Keratinocyte (primary cell): ENCODE measurements around the gene DLG1. TPM values are rescaled to one million over a fixed set of nuclear protein-coding genes. Genes with fewer than 3 reads are reported as not detected.

Experiments used
- DNase-seq: peaks from one replicate; pipeline ENCODE4 v3.0.0-alpha.2; 2011; ENCODE audit warnings: low read depth, missing footprints, low spot score
- FAIRE-seq: peaks from 2 replicates; lab custom pipeline; 2011; peaks lifted over from hg19 to GRCh38; lab: Jason Lieb, UNC
- H2AFZ ChIP-seq: 2 replicates; pipeline ENCODE4 v1.6.0; 2012; ENCODE audit warnings: low read length, control low read depth, inconsistent platforms; ENCODE audit not compliant: control insufficient read depth
- H3K27ac ChIP-seq: 2 replicates; pipeline ENCODE4 v1.5.1; 2011; ENCODE audit warnings: low read length; ENCODE audit not compliant: control insufficient read depth, insufficient read depth
- H3K27me3 ChIP-seq: 3 replicates; pipeline ENCODE4 v1.6.0; 2011; ENCODE audit warnings: low read length; ENCODE audit not compliant: control insufficient read depth, insufficient read depth; ENCODE audit errors: extremely low read depth
- H3K36me3 ChIP-seq, 2 experiments: 2 replicates in 1 of 2; 3 replicates in 1 of 2; pipeline ENCODE4 v1.5.1; 2011; ENCODE audit warnings: low read length in 2 of 2, mild to moderate bottlenecking in 1 of 2; ENCODE audit not compliant: control insufficient read depth in 2 of 2, insufficient read depth in 2 of 2; ENCODE audit errors: extremely low read depth in 1 of 2
- H3K4me1 ChIP-seq: 3 replicates; pipeline ENCODE4 v1.5.1; 2011; ENCODE audit warnings: low read length; ENCODE audit not compliant: control insufficient read depth, insufficient read depth; ENCODE audit errors: extremely low read depth
- H3K4me2 ChIP-seq: 3 replicates; pipeline ENCODE4 v1.6.0; 2011; ENCODE audit warnings: low read depth, low read length; ENCODE audit not compliant: control insufficient read depth, insufficient read depth; ENCODE audit errors: extremely low read depth
- H3K4me3 ChIP-seq, 3 experiments: fragments of 200-600 bp in 1 of 3; sonication (generic) in 1 of 3; 2 replicates in 2 of 3; 3 replicates in 1 of 3; pipeline ENCODE4 v1.5.1; 2011 to 2016; ENCODE audit warnings: low read length in 3 of 3, mild to moderate bottlenecking in 3 of 3, control low read depth in 2 of 3, inconsistent platforms in 1 of 3, low read depth in 1 of 3, mixed read lengths in 1 of 3, mixed run types in 1 of 3, moderate library complexity in 1 of 3; ENCODE audit not compliant: control insufficient read depth in 2 of 3, insufficient read depth in 2 of 3; ENCODE audit errors: extremely low read depth in 1 of 3
- H3K79me2 ChIP-seq: 2 replicates; pipeline ENCODE4 v1.6.0; 2012; ENCODE audit warnings: low read length; ENCODE audit not compliant: control insufficient read depth, insufficient read depth
- H3K9ac ChIP-seq: 3 replicates; pipeline ENCODE4 v1.6.0; 2011; ENCODE audit warnings: low read length; ENCODE audit not compliant: control insufficient read depth, insufficient read depth; ENCODE audit errors: extremely low read depth
- H3K9me1 ChIP-seq: 3 replicates; pipeline ENCODE4 v1.6.0; 2011; ENCODE audit warnings: low read length; ENCODE audit not compliant: control insufficient read depth, insufficient read depth; ENCODE audit errors: extremely low read depth
- H3K9me3 ChIP-seq: 2 replicates; pipeline ENCODE4 v1.5.1; 2012; ENCODE audit warnings: low read depth, low read length; ENCODE audit not compliant: control insufficient read depth
- H4K20me1 ChIP-seq: 3 replicates; pipeline ENCODE4 v1.6.0; 2011; ENCODE audit warnings: low read length; ENCODE audit not compliant: control insufficient read depth, insufficient read depth; ENCODE audit errors: extremely low read depth
- CTCF ChIP-seq, 3 experiments: IDR thresholded peaks in 1 of 3; conservative IDR thresholded peaks in 1 of 3; optimal IDR thresholded peaks in 1 of 3; 2 replicates in 2 of 3; 3 replicates in 1 of 3; pipeline versions ENCODE3 to v1.5.1; 2011; ENCODE audit warnings: low read length in 3 of 3, mild to moderate bottlenecking in 3 of 3, moderate library complexity in 2 of 3, control low read depth in 1 of 3, inconsistent platforms in 1 of 3; ENCODE audit not compliant: insufficient read depth in 2 of 3; ENCODE audit errors: extremely low read depth in 1 of 3
- EZH2 ChIP-seq: IDR thresholded peaks from one replicate; pipeline ENCODE4 v1.6.1; 2012; ENCODE audit warnings: inconsistent platforms, mild to moderate bottlenecking, low read length, moderate library complexity
- dilution Hi-C: fragments of 300-500 bp; cut with MboI; formaldehyde crosslinking; loops from one replicate; pipeline ENCODE4 v1.7.0; 2020; ENCODE audit warnings: low sequenced_read_pairs; ENCODE audit not compliant: extremely low pct_ligation_motif_present
- polyA plus RNA-seq, 5 experiments: library from polyadenylated mRNA; depleted of rRNA in 3 of 5; stranded (reverse) in 3 of 5; stranded (forward) in 1 of 5; unstranded in 1 of 5; fragments of >200 nt; gene quantifications; 1 replicate in 1 of 5; 2 replicates in 3 of 5; 3 replicates in 1 of 5; pipeline versions ENCODE4 v1.2.1 to v1.2.3, GENCODE V29; 2011 to 2012; ENCODE audit warnings: missing spikeins in 2 of 5, low read depth in 1 of 5, low replicate concordance in 1 of 5

Gene DLG1
- polyA plus RNA-seq, 1 donor (not counting 4 experiments of a cell fraction or from before 2014, with no cell fraction given), result 139 TPM

GRCh38 chr3:197189623-197190022 lies 108.8 kb downstream of the DLG1 start:
- H3K4me3 ChIP-seq, result no peak overlapping the region
- dilution Hi-C loops, result no loop called here
- H3K9me3 ChIP-seq, result no peaks in the 10 kb centered on the region
- H3K36me3 ChIP-seq, result peaks cover 3 to 12% of the 10 kb centered on the region in 2 experiments
- no peak overlapping the region for H3K9ac ChIP-seq
- FAIRE-seq, result no peak
- H3K27ac ChIP-seq, result peak overlapping the region; percentile 27
- peaks cover 8% of the 10 kb centered on the region for H3K4me1 ChIP-seq
- TF ChIP-seq CTCF (optimal IDR thresholded peaks at IDR 0.05 in 1 of 3, IDR thresholded peaks at IDR 0.05 in 1 of 3, conservative IDR thresholded peaks at IDR 0.05 in 1 of 3; ENCODE audit: extremely low read depth in 1 of 3, insufficient read depth in 2 of 3, low read length in 3 of 3) (no peak), EZH2 (no peak)
- H3K79me2 ChIP-seq, result peaks cover 90% of the 10 kb centered on the region
- no peaks in the 10 kb centered on the region for H3K27me3 ChIP-seq
- H4K20me1 ChIP-seq, result peaks cover 12% of the 10 kb centered on the region
- no peak overlapping the region for H2AFZ ChIP-seq
- DNase-seq, result no peak
- H3K9me1 ChIP-seq, result no peaks in the 10 kb centered on the region
- H3K4me2 ChIP-seq, result no peak overlapping the region

GRCh38 chr3:197188963-197189362 lies 109.4 kb downstream of the DLG1 start:
- no peak for FAIRE-seq
- dilution Hi-C loops, result no loop called here
- H3K9me1 ChIP-seq, result no peaks in the 10 kb centered on the region

More at GRCh38 chr3:197188963-197189362, 109.4 kb downstream of the DLG1 start:
- H3K27ac ChIP-seq, result no peak overlapping the region
- no peak overlapping the region for H3K4me2 ChIP-seq
- peaks cover 12% of the 10 kb centered on the region for H4K20me1 ChIP-seq
- no peak for TF ChIP-seq CTCF (optimal IDR thresholded peaks at IDR 0.05 in 1 of 3, IDR thresholded peaks at IDR 0.05 in 1 of 3, conservative IDR thresholded peaks at IDR 0.05 in 1 of 3; ENCODE audit: extremely low read depth in 1 of 3, insufficient read depth in 2 of 3, low read length in 3 of 3)
- TF ChIP-seq EZH2, result no peak
- no peaks in the 10 kb centered on the region for H3K9me3 ChIP-seq
- no peak overlapping the region for H3K9ac ChIP-seq
- no peak overlapping the region for H3K4me3 ChIP-seq
- DNase-seq, result no peak
- H3K36me3 ChIP-seq, result peaks cover 3 to 12% of the 10 kb centered on the region in 2 experiments
- no peaks in the 10 kb centered on the region for H3K27me3 ChIP-seq
- peaks cover 6% of the 10 kb centered on the region for H3K4me1 ChIP-seq
- H2AFZ ChIP-seq, result no peak overlapping the region
- peaks cover 89% of the 10 kb centered on the region for H3K79me2 ChIP-seq
